Measurements from ENCODE around the gene DRC1. TPM values are rescaled to one million over a fixed set of nuclear protein-coding genes. Genes with fewer than 3 reads are reported as not detected.

DRC1 gene
- total RNA-seq, 4 donors from 2014 or later = 0.85 to 2.4 (median 1.9) TPM; not detected in 1

- TF ChIP-seq CTCF (IDR thresholded peaks at IDR 0.05) (no peak), POLR2A (IDR thresholded peaks at IDR 0.05) (no peak)
Measured at GRCh38 chr2:26444236-26444635, 42.5 kb downstream of the DRC1 start.

GRCh38 chr2:26448651-26449050 lies 46.9 kb downstream of the DRC1 start:
- H3K27me3 ChIP-seq = no peaks in the 10 kb centered on the region
- TF ChIP-seq POLR2A (IDR thresholded peaks at IDR 0.05) (no peak), CTCF (IDR thresholded peaks at IDR 0.05) (no peak)
- no peaks in the 10 kb centered on the region for H3K9me3 ChIP-seq
- intact Hi-C loops (cut with DNase I; ENCODE audit: low total_unique reads) = no loop called here
- no peak overlapping the region for H3K4me3 ChIP-seq
- H3K4me1 ChIP-seq = no peaks in the 10 kb centered on the region
- H3K27ac ChIP-seq = no peak overlapping the region
- H3K36me3 ChIP-seq = no peaks in the 10 kb centered on the region
- DNase-seq = no peak

More at GRCh38 chr2:26444236-26444635, 42.5 kb downstream of the DRC1 start:
- Histone ChIP-seq H3K4me1 (no peaks in the 10 kb centered on the region), H3K36me3 (no peaks in the 10 kb centered on the region), H3K27me3 (no peaks in the 10 kb centered on the region), H3K27ac (no peak overlapping the region), H3K4me3 (no peak overlapping the region), H3K9me3 (no peaks in the 10 kb centered on the region)
- intact Hi-C loops (cut with DNase I; ENCODE audit: low total_unique reads) = no loop called here
- no peak for DNase-seq

- Histone ChIP-seq H3K4me1 (no peaks in the 10 kb centered on the region), H3K36me3 (no peaks in the 10 kb centered on the region), H3K9me3 (no peaks in the 10 kb centered on the region), H3K27me3 (no peaks in the 10 kb centered on the region), H3K4me3 (no peak overlapping the region), H3K27ac (no peak overlapping the region)
- intact Hi-C loops (cut with DNase I; ENCODE audit: low total_unique reads) = no loop called here
- DNase-seq = no peak
- TF ChIP-seq POLR2A (IDR thresholded peaks at IDR 0.05) (no peak), CTCF (IDR thresholded peaks at IDR 0.05) (no peak)
Measured at GRCh38 chr2:26449278-26450030, 47.7 kb downstream of the DRC1 start.

- H3K9me3 ChIP-seq = no peaks in the 10 kb centered on the region
- no peak overlapping the region for H3K4me3 ChIP-seq
- H3K27ac ChIP-seq = no peak overlapping the region
- no peak for DNase-seq
- H3K36me3 ChIP-seq = no peaks in the 10 kb centered on the region
- TF ChIP-seq CTCF (IDR thresholded peaks at IDR 0.05) (no peak), POLR2A (IDR thresholded peaks at IDR 0.05) (no peak)
- H3K27me3 ChIP-seq = no peaks in the 10 kb centered on the region
- intact Hi-C loops (cut with DNase I; ENCODE audit: low total_unique reads) = no loop called here
- no peaks in the 10 kb centered on the region for H3K4me1 ChIP-seq
Measured at GRCh38 chr2:26450031-26450635, 48.4 kb downstream of the DRC1 start.

- Histone ChIP-seq H3K27me3 (no peaks in the 10 kb centered on the region), H3K9me3 (no peaks in the 10 kb centered on the region), H3K4me3 (no peak overlapping the region), H3K36me3 (no peaks in the 10 kb centered on the region), H3K27ac (no peak overlapping the region), H3K4me1 (no peaks in the 10 kb centered on the region)
- TF ChIP-seq POLR2A (IDR thresholded peaks at IDR 0.05) = no peak
- no peak for TF ChIP-seq CTCF (IDR thresholded peaks at IDR 0.05)
- intact Hi-C loops (cut with DNase I; ENCODE audit: low total_unique reads) = no loop called here
- no peak for DNase-seq
Measured at GRCh38 chr2:26451700-26452099, 50.0 kb downstream of the DRC1 start.

Measured in uterus (tissue), 4 donors.